Activated CD4-positive, alpha-beta T cell treated with anti-CD3 and anti-CD28 coated beads, Interleukin-2, amount 10 ng/mL, durations not matched to agents 24 days and 14 days (primary cell): ENCODE data around the gene SH3BP4. TPM values are rescaled to one million over a fixed set of nuclear protein-coding genes. Genes with fewer than 3 reads are reported as not detected.

Source experiments
- DNase-seq: peaks from one replicate; pipeline ENCODE4 v3.0.0; 2022
- H3K27ac Mint-ChIP-seq: one replicate; pipeline ENCODE4 v1.8.0; 2022; ENCODE audit warnings: mild to moderate bottlenecking, mixed read lengths
- H3K27me3 Mint-ChIP-seq: one replicate; pipeline ENCODE4 v1.8.0; 2022; ENCODE audit warnings: mixed read lengths
- H3K36me3 Mint-ChIP-seq: one replicate; pipeline ENCODE4 v1.8.0; 2022; ENCODE audit warnings: low read depth, mild to moderate bottlenecking, mixed read lengths
- H3K4me1 Mint-ChIP-seq: one replicate; pipeline ENCODE4 v1.8.0; 2021; ENCODE audit warnings: mixed read lengths
- H3K4me3 Mint-ChIP-seq: one replicate; pipeline ENCODE4 v1.8.0; 2022; ENCODE audit warnings: mild to moderate bottlenecking, moderate library complexity, mixed read lengths
- H3K9me3 Mint-ChIP-seq: one replicate; pipeline ENCODE4 v1.8.0; 2021; ENCODE audit warnings: mixed read lengths
- intact Hi-C: fragments of 100-400 bp; cut with micrococcal nuclease; formaldehyde crosslinking; loops from one replicate; pipeline ENCODE4 v1.15.1; 2023
- total RNA-seq: library from RNA; stranded (reverse); gene quantifications from 2 replicates; pipeline ENCODE4 v1.2.3, GENCODE V29; 2022

SH3BP4 gene
- total RNA-seq, 1 donor from 2014 or later: 0.07 TPM

DNA sequence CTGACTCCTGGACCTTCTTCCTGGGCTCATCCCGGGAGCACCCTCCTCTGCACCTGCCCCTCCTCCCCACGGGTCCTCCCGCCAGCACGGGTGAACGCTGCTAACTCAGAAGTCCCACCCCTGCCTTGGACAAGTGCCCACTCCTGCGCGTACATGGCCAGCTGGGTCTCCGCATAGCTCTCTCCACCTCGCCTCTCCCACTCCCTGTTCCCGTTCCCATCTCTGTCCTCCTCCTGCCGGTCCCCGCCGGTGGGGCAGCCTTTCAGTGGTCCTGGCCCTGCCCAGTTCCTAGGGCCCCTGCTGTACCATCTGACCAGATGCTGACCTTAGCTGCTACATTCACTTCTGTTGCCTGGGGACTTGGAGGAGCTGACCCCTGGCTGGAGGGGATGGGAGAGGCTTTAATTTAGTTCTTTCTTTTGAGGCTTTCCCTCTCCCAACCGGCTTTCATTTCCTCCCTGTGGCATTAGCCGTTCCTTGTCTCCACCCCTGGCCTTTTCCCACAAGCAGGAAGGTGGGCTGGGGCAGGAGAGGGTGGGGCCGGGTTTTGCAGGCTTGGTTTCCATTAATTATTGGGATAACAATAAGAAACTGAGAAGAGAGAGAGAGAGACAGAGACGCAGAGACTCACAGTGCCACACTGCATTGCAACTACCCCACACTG is 136.1 kb downstream of the SH3BP4 start:
- intact Hi-C loops: no loop called here
- Mint-ChIP-seq H3K27ac (no peak overlapping the region), H3K4me3 (no peak overlapping the region), H3K9me3 (no peaks in the 10 kb centered on the region), H3K4me1 (no peaks in the 10 kb centered on the region), H3K27me3 (no peaks in the 10 kb centered on the region), H3K36me3 (no peaks in the 10 kb centered on the region)
- DNase-seq: no peak

DNA sequence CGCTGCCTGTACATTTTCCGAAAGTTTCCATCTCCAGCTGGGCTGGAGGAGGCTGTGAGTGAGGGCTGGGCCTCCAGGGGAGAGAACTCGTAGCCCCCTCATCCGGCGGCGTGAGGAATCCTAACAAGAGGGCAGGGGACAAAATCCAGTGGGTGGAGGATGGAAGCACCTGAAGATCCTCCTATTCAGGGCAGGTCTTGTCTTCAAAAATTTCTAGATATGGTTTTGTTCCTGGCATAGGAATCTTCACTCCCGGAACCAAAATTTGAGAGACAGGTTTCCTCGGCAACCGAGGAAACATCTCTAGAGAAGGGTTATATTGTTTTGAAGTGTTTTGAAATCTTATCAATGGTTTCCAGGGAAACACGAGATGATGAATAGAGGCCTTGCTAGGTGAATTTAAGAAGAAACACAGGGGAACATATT is 136.7 kb downstream of the SH3BP4 start:
- Mint-ChIP-seq H3K9me3 (no peaks in the 10 kb centered on the region), H3K27ac (no peak overlapping the region), H3K36me3 (no peaks in the 10 kb centered on the region), H3K4me3 (no peak overlapping the region), H3K27me3 (no peaks in the 10 kb centered on the region), H3K4me1 (no peaks in the 10 kb centered on the region)
- DNase-seq: no peak
- intact Hi-C loops: no loop called here

DNA sequence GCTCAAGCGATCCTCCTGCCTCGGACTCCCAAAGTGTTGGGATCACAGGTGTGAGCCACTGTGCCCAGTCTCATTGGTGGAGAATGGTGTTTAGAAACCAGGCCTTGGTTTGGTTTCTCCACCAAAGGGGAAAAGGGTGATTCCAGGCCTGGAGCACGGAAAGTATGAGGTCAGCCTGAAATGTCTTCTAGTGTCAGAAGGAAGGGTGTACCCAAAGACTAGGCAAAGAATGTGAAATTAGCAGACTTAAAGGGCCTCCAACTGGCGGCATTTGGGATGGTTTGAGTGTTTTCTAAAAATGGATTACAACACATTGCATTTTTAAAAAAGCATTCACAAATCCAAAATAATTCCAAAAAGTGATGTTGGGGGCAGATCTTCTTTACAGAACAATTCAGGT is 139.6 kb downstream of the SH3BP4 start:
- H3K27ac Mint-ChIP-seq: no peak overlapping the region
- no peaks in the 10 kb centered on the region for H3K4me1 Mint-ChIP-seq
- no peak for DNase-seq
- intact Hi-C loops: no loop called here
- no peaks in the 10 kb centered on the region for H3K36me3 Mint-ChIP-seq
- no peaks in the 10 kb centered on the region for H3K27me3 Mint-ChIP-seq
- no peaks in the 10 kb centered on the region for H3K9me3 Mint-ChIP-seq
- H3K4me3 Mint-ChIP-seq: no peak overlapping the region

DNA sequence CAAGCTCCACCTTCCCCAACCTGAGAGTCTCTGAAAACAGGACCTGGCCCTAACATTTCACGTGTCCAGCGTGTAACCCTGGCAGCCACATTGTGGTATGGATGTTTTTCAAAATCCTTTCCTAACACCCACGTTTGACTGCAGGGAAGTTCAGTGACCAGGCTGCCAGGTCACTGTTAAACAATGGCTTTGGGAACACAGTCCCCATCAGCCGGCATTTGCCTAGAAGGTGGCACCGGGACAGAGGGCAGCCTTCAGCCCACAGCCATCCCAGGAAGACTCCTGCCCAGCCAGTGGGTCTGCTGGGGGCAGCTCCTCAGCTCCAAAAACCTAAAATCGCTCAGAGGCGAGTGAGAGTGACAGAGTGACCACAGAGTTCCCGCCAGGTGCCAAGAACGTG is 140.2 kb downstream of the SH3BP4 start:
- intact Hi-C loops: no loop called here
- no peaks in the 10 kb centered on the region for H3K27me3 Mint-ChIP-seq
- H3K27ac Mint-ChIP-seq: no peak overlapping the region
- DNase-seq: no peak
- H3K36me3 Mint-ChIP-seq: no peaks in the 10 kb centered on the region
- no peaks in the 10 kb centered on the region for H3K4me1 Mint-ChIP-seq
- H3K9me3 Mint-ChIP-seq: no peaks in the 10 kb centered on the region
- no peak overlapping the region for H3K4me3 Mint-ChIP-seq

DNA sequence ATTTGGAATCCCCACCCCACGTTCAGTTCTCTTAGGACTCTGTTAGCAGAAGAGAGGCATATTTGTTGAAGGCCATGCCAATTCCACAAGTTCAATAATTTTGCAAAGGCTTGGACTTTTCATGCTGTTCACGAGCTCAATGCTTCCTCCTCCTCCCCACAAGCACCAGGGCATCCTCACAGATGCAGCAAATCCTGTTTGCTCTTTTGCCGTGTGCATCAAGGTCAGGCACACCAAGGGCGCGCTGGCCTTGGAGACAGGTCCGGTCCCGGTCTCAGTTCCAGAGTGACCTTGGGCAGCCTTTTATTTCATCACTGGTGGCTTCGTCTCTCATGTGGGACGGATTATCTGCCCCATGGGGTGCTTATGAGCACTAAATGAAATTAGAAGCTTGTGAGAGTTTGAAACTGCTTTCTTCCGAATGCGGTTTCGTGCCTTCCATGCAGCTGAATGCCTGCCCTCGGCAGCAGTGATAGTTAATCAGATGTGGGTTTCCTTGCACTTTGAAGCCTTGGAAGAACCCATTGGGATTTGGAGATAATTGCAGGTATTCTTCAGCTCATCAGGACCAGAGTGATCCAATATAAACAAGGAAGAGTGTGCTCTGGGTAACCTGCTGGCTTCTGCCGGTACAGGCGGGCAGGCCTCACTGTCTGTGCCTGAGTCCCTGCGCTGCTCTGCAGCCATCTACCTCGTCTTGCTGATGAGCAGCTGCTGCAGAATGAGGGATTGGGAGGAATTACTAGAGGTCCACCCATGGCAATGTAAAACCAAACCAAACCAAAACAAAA is 140.8 kb downstream of the SH3BP4 start:
- no peak for DNase-seq
- no peak overlapping the region for H3K27ac Mint-ChIP-seq
- no peaks in the 10 kb centered on the region for H3K4me1 Mint-ChIP-seq
- H3K27me3 Mint-ChIP-seq: no peaks in the 10 kb centered on the region
- no peaks in the 10 kb centered on the region for H3K9me3 Mint-ChIP-seq
- intact Hi-C loops: no loop called here
- H3K36me3 Mint-ChIP-seq: no peaks in the 10 kb centered on the region
- H3K4me3 Mint-ChIP-seq: no peak overlapping the region

DNA sequence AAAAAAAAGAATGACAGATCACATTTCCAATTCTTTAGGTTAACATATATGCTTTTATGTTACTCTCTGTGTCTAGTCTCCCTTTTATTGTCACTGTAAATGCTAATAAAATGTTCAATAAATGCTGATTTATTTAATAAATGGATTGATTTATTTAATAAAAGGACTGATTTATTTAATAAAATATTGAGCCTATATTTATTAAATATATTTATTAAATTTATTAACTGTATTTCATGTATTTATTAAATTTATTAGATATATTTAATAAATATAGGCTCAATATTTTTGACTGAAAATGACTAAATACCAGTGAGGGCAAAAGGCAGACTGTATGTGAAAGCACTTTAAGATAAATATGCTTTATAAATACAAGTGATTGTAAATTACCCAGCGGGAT is 142.6 kb downstream of the SH3BP4 start:
- Mint-ChIP-seq H3K4me3 (no peak overlapping the region), H3K27me3 (no peaks in the 10 kb centered on the region), H3K36me3 (no peaks in the 10 kb centered on the region), H3K27ac (no peak overlapping the region), H3K9me3 (no peaks in the 10 kb centered on the region), H3K4me1 (no peaks in the 10 kb centered on the region)
- DNase-seq: no peak
- intact Hi-C loops: no loop called here

DNA sequence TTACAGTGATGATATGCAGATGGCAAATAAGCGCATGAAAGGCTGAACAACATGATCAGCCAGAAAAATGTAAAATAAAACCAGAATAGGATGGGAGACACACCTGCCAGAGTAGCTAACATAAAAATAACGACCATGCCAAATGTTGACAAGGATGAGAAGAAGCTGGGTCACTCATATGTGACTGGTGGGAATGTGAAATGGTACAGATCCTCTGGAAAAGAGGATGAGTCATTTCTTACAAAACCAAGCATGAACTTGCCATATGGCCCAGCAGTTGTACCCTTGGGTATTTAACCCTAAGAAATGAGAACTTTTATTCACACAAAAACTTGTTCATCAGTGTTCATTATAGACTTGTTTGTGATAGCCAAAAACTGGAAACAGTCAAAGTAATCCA is 143.8 kb downstream of the SH3BP4 start:
- Mint-ChIP-seq H3K27me3 (no peaks in the 10 kb centered on the region), H3K4me3 (no peak overlapping the region), H3K4me1 (no peaks in the 10 kb centered on the region), H3K36me3 (no peaks in the 10 kb centered on the region), H3K27ac (no peak overlapping the region), H3K9me3 (no peaks in the 10 kb centered on the region)
- no peak for DNase-seq
- intact Hi-C loops: no loop called here

DNA sequence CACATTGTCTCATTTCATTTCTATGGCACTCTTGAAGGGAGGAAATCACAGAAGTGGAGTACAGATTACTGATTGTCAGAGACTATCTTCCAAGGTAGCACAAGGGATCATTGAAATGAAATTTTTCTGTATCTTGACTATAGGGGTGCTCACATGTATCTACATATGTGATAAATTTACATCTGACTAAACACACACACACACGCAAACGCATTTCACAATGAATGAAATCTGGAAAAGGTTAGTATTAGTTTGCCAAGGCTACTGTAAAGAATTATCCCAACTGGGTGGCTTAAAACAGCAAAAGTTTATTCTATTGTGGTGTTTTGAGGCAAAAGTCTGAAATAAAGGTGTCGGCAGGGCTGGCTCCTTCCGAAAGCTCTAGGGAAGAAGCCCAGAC is 144.6 kb downstream of the SH3BP4 start:
- no peaks in the 10 kb centered on the region for H3K36me3 Mint-ChIP-seq
- no peaks in the 10 kb centered on the region for H3K9me3 Mint-ChIP-seq
- intact Hi-C loops: no loop called here
- DNase-seq: no peak
- no peak overlapping the region for H3K4me3 Mint-ChIP-seq
- H3K27ac Mint-ChIP-seq: no peak overlapping the region
- no peaks in the 10 kb centered on the region for H3K27me3 Mint-ChIP-seq
- H3K4me1 Mint-ChIP-seq: no peaks in the 10 kb centered on the region

DNA sequence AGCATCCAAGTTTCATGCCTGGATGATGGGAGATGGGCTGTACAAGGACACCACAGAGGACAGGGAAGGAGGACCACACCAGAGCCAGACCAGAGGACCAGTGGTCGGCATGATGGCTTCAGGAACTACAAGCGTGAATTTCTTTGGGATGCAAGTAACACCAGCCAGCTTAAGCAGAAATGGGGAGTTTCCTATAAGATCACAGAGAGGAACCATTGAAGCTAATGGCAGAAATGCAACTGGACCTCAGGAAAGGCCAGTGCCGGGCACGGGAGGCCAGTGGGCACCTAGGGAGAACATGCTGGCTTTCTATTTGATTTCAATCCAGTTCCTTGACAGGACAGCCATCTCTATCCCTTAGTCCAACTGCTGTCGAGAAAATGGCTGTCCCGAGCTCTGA is 145.4 kb downstream of the SH3BP4 start:
- Mint-ChIP-seq H3K9me3 (no peaks in the 10 kb centered on the region), H3K4me3 (no peak overlapping the region)

DNA sequence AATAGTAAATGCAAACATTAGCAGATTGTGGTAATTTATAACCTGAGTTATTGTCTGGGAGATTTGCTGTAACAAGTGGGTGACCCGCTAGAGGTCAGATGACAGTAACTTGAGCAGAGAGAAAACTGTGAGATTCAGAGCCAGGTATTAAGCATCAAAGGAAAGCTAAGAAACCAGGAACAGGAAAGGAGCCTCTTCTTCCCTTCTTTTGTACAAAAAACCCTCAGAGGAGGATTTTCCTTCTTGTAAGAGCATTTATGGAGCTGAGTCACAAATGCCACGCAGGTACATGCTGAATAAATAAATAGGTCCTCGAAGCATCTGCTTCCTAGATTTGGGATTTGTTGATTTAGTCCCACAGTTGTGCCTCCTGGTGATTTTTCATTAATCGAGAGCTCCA is 146.5 kb downstream of the SH3BP4 start:
- no peak overlapping the region for H3K27ac Mint-ChIP-seq
- no peaks in the 10 kb centered on the region for H3K27me3 Mint-ChIP-seq
- DNase-seq: no peak
- no peak overlapping the region for H3K4me3 Mint-ChIP-seq
- no peaks in the 10 kb centered on the region for H3K9me3 Mint-ChIP-seq
- H3K36me3 Mint-ChIP-seq: no peaks in the 10 kb centered on the region
- no peaks in the 10 kb centered on the region for H3K4me1 Mint-ChIP-seq
- intact Hi-C loops: no loop called here

More for the DNA sequence above, 145.4 kb downstream of the SH3BP4 start:
- H3K27me3 Mint-ChIP-seq: no peaks in the 10 kb centered on the region
- intact Hi-C loops: no loop called here
- DNase-seq: no peak
- no peak overlapping the region for H3K27ac Mint-ChIP-seq
- H3K4me1 Mint-ChIP-seq: no peaks in the 10 kb centered on the region
- H3K36me3 Mint-ChIP-seq: no peaks in the 10 kb centered on the region

DNA sequence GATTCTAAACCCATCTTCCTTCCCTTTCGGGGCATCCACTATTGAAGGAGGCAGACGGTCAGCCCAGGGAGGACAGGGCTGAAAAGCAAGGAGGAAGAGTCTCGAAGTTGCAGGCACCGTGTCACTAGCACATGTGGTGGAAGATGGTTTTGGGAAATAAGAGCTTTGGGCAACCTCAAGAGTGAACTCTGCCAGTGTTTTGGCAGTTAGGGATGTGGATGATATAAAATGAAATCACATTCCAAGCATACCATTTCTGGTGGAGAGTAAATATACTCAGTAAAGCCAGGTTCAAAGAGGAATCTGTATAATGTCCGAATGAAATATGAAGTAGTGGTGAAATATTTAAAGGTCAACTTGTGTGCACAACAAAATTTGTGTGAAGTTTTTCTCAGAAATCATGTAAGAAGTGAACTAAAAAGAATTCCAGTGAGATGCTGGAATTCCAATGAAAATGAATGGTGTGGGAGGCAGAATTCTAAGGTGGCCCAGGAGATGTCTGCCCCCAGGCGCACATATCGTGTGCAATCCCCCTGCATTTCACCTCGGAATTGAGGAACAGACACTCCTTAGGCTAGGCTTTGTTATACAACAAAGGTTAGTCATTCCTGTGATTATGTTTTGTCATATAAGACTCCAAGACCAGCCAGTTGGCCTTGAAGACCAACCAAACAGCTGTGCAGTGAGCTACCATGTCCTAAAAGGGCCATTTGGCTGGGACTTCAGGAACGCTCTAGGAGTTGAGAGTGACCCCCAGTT is 147.1 kb downstream of the SH3BP4 start:
- Mint-ChIP-seq H3K9me3 (no peaks in the 10 kb centered on the region), H3K4me1 (no peaks in the 10 kb centered on the region), H3K4me3 (no peak overlapping the region), H3K27ac (no peak overlapping the region), H3K27me3 (no peaks in the 10 kb centered on the region), H3K36me3 (no peaks in the 10 kb centered on the region)
- no peak for DNase-seq
- intact Hi-C loops: no loop called here

DNA sequence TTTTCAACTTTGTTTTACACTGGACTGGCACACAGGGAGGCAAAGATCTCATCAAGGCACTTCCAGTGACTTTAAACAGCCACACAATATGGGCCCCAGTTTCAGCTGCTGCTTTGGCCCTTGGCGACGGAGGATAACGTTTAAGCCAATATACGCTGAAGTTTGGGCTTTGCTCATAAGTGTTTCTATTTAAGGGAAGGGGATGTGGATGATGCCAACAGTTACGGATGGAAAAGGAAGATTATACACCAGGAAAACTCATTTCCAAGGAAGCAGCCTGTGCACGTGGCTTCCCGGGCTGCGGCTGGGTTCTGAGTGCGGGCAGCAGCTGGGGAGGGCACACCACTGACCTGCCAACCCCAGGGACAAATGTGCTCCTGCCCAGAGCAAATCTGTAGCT is 151.1 kb downstream of the SH3BP4 start:
- no peak overlapping the region for H3K4me3 Mint-ChIP-seq
- no peaks in the 10 kb centered on the region for H3K36me3 Mint-ChIP-seq
- intact Hi-C loops: no loop called here
- H3K4me1 Mint-ChIP-seq: no peaks in the 10 kb centered on the region
- no peaks in the 10 kb centered on the region for H3K27me3 Mint-ChIP-seq
- no peak for DNase-seq
- H3K9me3 Mint-ChIP-seq: no peaks in the 10 kb centered on the region
- no peak overlapping the region for H3K27ac Mint-ChIP-seq
